Transverse colon (tissue), 4 donors: ENCODE results near the gene TDRD3. TPM values are rescaled to one million over a fixed set of nuclear protein-coding genes. Genes with fewer than 3 reads are reported as not detected.

Source experiments
- DNase-seq: peaks from one replicate; pipeline ENCODE4 v3.0.0-alpha.2; 2019
- H3K27ac ChIP-seq, 4 donors: fragments of 200-600 bp; sonication (generic); 2 replicates each; pipeline ENCODE4 v1.5.1; 2016 to 2018; ENCODE audit warnings: inconsistent platforms in 4 of 4
- H3K27me3 ChIP-seq: fragments of 200-600 bp; sonication (generic); 2 replicates; pipeline ENCODE4 v1.5.1; 2017; ENCODE audit warnings: inconsistent platforms
- H3K36me3 ChIP-seq, 4 donors: fragments of 200-600 bp; sonication (generic); 2 replicates each; pipeline ENCODE4 v1.5.1; 2017 to 2019; ENCODE audit warnings: inconsistent platforms in 4 of 4
- H3K4me1 ChIP-seq, 4 donors: fragments of 200-600 bp; sonication (generic); 2 replicates each; pipeline ENCODE4 v1.5.1; 2017 to 2020; ENCODE audit warnings: inconsistent platforms in 4 of 4
- H3K4me3 ChIP-seq, 4 donors: fragments of 200-600 bp; sonication (generic); 1 replicate in 1 of 4; 2 replicates in 3 of 4; pipeline versions ENCODE4 v1.5.1 to v1.6.1; 2017 to 2019; ENCODE audit warnings: inconsistent platforms in 4 of 4
- H3K9me3 ChIP-seq, 2 donors: fragments of 200-600 bp; sonication (generic); 2 replicates each; pipeline ENCODE4 v1.5.1; 2017 to 2019; ENCODE audit warnings: inconsistent platforms in 2 of 2
- EP300 ChIP-seq: sonication (generic); formaldehyde crosslinking; IDR thresholded peaks from one replicate; pipeline ENCODE4 v1.6.1; 2017; ENCODE audit warnings: antibody characterized with exemption, low read depth
- POLR2A ChIP-seq: fragments of 450-650 bp; IDR thresholded peaks from one replicate; pipeline ENCODE4 v1.6.1; 2016; ENCODE audit warnings: antibody characterized with exemption, mild to moderate bottlenecking, moderate library complexity
- POLR2AphosphoS5 ChIP-seq, 3 donors: sonication (generic); formaldehyde crosslinking; IDR thresholded peaks; one replicate each; pipeline ENCODE4 v1.6.1; 2016; ENCODE audit warnings: antibody characterized with exemption in 3 of 3
- WGBS, 2 donors: methylation state at CpG; one replicate each; pipeline ENCODE4 v1.1.5; 2018; ENCODE audit warnings: low coverage in 1 of 2; 5-methylcytosine and 5-hydroxymethylcytosine counted together
- in situ Hi-C, 4 donors: fragments of 200-750 bp; cut with MboI; loops; one replicate each; pipeline versions ENCODE4 v1.15.0 to v1.15.1; 2017; ENCODE audit warnings: low sequenced_read_pairs in 3 of 4, low pct_ligation_motif_present in 1 of 4, low pct_unique_long_range_greater_than_20kb in 1 of 4
- intact Hi-C: fragments of 100-400 bp; cut with DNase I; formaldehyde crosslinking; loops from one replicate; pipeline ENCODE4 v1.15.1; 2023; ENCODE audit warnings: low total_unique reads
- total RNA-seq, 4 donors: library from RNA; depleted of rRNA; stranded (reverse); fragments of >200 nt; gene quantifications; one replicate each; pipeline ENCODE4 v1.1.0, GENCODE V29; 2016
- TF ChIP-seq, protein P1 (sequence below), 5 experiments: fragments of 200-600 bp in 3 of 5; fragments of 450-650 bp in 2 of 5; sonication (generic) in 3 of 5; IDR thresholded peaks; 1 replicate in 2 of 5; 2 replicates in 3 of 5; pipeline ENCODE4 v1.5.1; 2016 to 2017; ENCODE audit warnings: antibody characterized with exemption in 5 of 5, inconsistent platforms in 3 of 5, mild to moderate bottlenecking in 2 of 5, moderate library complexity in 1 of 5

Gene TDRD3
- total RNA-seq, 4 donors from 2014 or later: 20.9 to 73.4 (median 33.9) TPM

DNA sequence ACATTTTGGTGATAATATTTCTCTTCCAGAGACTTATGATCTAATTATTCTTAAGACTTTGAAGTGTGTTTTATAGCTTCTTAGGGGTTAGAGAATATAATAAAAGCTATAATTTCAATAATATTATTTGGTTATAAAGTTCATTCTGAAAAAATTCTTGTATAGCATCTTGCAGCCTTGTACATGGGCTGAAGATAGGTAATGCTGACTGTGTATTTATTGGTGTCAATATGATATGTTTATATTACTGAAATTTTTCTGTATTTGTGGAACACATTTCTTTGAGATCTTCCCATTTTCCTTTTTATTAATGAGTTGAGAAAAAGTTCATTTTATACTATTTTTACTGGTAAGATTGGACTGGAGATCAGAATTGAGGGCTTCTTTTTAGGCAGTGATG lies 87.8 kb downstream of the TDRD3 start:
- Histone ChIP-seq H3K4me3 (no peak overlapping the region), H3K9me3 (peaks cover 0 to 6% of the 10 kb centered on the region in 2 donors), H3K27ac (no peak overlapping the region), H3K36me3 (peaks cover 0 to 49% (median 9%) of the 10 kb centered on the region in 4 donors), H3K4me1 (no peaks in the 10 kb centered on the region), H3K27me3 (no peaks in the 10 kb centered on the region)
- in situ Hi-C loops (no loop called here), intact Hi-C loops (loop anchor here (10.0 kb wide), 1 partner anchor 1510 kb away; no protein-coding TSS in a partner anchor)
- TF ChIP-seq EP300: no peak
- TF ChIP-seq, protein P1, sequence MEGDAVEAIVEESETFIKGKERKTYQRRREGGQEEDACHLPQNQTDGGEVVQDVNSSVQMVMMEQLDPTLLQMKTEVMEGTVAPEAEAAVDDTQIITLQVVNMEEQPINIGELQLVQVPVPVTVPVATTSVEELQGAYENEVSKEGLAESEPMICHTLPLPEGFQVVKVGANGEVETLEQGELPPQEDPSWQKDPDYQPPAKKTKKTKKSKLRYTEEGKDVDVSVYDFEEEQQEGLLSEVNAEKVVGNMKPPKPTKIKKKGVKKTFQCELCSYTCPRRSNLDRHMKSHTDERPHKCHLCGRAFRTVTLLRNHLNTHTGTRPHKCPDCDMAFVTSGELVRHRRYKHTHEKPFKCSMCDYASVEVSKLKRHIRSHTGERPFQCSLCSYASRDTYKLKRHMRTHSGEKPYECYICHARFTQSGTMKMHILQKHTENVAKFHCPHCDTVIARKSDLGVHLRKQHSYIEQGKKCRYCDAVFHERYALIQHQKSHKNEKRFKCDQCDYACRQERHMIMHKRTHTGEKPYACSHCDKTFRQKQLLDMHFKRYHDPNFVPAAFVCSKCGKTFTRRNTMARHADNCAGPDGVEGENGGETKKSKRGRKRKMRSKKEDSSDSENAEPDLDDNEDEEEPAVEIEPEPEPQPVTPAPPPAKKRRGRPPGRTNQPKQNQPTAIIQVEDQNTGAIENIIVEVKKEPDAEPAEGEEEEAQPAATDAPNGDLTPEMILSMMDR (IDR thresholded peaks at IDR 0.05): no peak
- TF ChIP-seq POLR2A: no peak
- no peak for TF ChIP-seq POLR2AphosphoS5 (IDR thresholded peaks at IDR 0.05)
- DNase-seq: no peak

DNA sequence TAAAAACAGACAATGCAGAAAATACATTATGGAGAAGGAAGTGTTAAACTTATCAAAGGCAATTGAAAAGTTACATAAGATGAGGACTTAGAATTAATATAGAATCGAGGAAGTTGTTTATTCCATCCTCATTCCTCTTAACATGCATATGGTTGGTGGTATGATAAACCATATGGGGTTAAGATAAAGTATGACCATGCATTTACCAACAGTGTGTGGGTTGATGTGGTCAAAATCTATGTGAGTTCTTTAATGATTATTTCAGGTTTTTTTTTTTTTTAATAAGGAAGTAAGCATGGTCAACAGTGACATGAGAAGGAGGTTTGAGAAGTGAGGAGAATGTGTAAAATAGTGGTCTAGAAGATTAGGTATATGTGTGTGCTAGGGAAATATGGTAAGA lies 94.5 kb downstream of the TDRD3 start:
- WGBS, 2 donors: 83 to 90% methylated on average over 1 of the region's 1 CpG
- H3K27me3 ChIP-seq: no peaks in the 10 kb centered on the region
- peaks cover 0 to 39% (median 13%) of the 10 kb centered on the region in 4 donors for H3K36me3 ChIP-seq
- no peak overlapping the region for H3K27ac ChIP-seq
- TF ChIP-seq POLR2A: no peak
- TF ChIP-seq, protein P1 (IDR thresholded peaks at IDR 0.05): no peak
- TF ChIP-seq EP300: no peak
- no peak for TF ChIP-seq POLR2AphosphoS5 (IDR thresholded peaks at IDR 0.05)
- H3K9me3 ChIP-seq: peaks cover 0 to 6% of the 10 kb centered on the region in 2 donors
- H3K4me1 ChIP-seq: no peaks in the 10 kb centered on the region
- in situ Hi-C loops: no loop called here
- DNase-seq: no peak
- no peak overlapping the region for H3K4me3 ChIP-seq
- intact Hi-C loops: no loop called here

DNA sequence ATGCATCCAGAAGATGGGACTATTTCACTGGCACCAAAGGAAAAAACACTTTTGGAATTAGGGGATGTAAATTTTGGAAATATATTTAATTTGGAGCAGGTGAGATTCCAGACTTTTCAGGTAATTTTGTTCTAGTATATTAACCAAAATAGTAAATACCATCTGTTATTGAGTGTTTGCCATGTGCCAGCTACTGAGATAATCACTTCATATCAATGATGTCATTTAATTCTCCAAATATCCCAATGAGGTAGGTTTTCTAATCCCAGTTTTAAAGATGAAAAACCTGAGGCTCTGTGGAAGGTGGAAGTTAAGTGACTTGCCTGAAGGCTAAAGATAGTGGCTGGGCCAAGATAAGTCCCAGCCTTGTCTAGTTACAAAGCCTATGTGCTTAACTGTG lies 95.2 kb downstream of the TDRD3 start:
- in situ Hi-C loops: no loop called here
- H3K4me3 ChIP-seq: no peak overlapping the region
- no peak for DNase-seq
- no peaks in the 10 kb centered on the region for H3K4me1 ChIP-seq
- intact Hi-C loops: no loop called here
- TF ChIP-seq POLR2A (no peak), EP300 (no peak), POLR2AphosphoS5 (IDR thresholded peaks at IDR 0.05) (no peak)
- TF ChIP-seq, protein P1 (IDR thresholded peaks at IDR 0.05): no peak
- no peaks in the 10 kb centered on the region for H3K27me3 ChIP-seq
- H3K36me3 ChIP-seq: peaks cover 0 to 39% (median 12%) of the 10 kb centered on the region in 4 donors
- no peak overlapping the region for H3K27ac ChIP-seq
- H3K9me3 ChIP-seq: peaks cover 0 to 4% of the 10 kb centered on the region in 2 donors

DNA sequence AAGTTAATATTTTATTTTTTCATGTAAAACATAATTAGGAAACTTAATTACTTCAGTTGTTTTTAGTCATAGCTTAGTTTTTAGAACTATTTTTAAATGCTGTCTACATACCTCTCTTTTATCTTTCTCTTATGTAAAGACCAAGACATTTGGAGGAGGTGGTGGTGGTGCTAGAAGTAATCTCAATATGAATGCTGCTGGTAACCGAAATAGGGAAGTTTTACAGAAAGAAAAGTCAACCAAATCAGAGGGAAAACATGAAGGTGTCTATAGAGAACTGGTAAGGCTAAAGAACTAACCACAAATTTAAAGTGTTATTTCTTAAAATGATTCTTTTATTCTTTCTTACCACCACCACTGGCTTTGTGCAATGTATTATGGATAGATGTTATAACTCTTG lies 97.3 kb downstream of the TDRD3 start:
- H3K36me3 ChIP-seq: peaks cover 0 to 37% (median 8%) of the 10 kb centered on the region in 4 donors
- H3K27me3 ChIP-seq: no peaks in the 10 kb centered on the region
- no peak overlapping the region for H3K27ac ChIP-seq
- WGBS, 2 donors: 73 to 100% methylated on average over 1 of the region's 1 CpG
- intact Hi-C loops (no loop called here), in situ Hi-C loops (no loop called here)
- no peak for TF ChIP-seq EP300
- no peak for TF ChIP-seq POLR2AphosphoS5 (IDR thresholded peaks at IDR 0.05)
- TF ChIP-seq, protein P1 (IDR thresholded peaks at IDR 0.05): no peak
- no peak for TF ChIP-seq POLR2A
- no peaks in the 10 kb centered on the region for H3K9me3 ChIP-seq
- no peak overlapping the region for H3K4me3 ChIP-seq
- no peak for DNase-seq
- H3K4me1 ChIP-seq: no peaks in the 10 kb centered on the region
